Ishikawa (cell line): Measurements from ENCODE around the gene IL17RD.

ENCODE experiments used
- CEBPB ChIP-seq: IDR thresholded peaks from 2 replicates; pipeline ENCODE4 v1.6.1; 2012
- CREB1 ChIP-seq: IDR thresholded peaks from 2 replicates; pipeline ENCODE4 v1.6.1; 2012; ENCODE audit warnings: low read depth
- EP300 ChIP-seq: IDR thresholded peaks from 2 replicates; pipeline ENCODE4 v1.6.1; 2012; ENCODE audit warnings: borderline replicate concordance
- NFIC ChIP-seq: IDR thresholded peaks from 2 replicates; pipeline ENCODE4 v1.6.1; 2012
- RAD21 ChIP-seq: IDR thresholded peaks from 2 replicates; pipeline ENCODE4 v1.6.1; 2012; ENCODE audit warnings: low read depth
- REST ChIP-seq: IDR thresholded peaks from 2 replicates; pipeline ENCODE4 v1.6.1; 2012; ENCODE audit warnings: low read depth, mild to moderate bottlenecking
- TCF12 ChIP-seq: IDR thresholded peaks from 2 replicates; pipeline ENCODE4 v1.6.1; 2012; ENCODE audit warnings: low read depth
- TEAD4 ChIP-seq: IDR thresholded peaks from 2 replicates; pipeline ENCODE4 v1.6.1; 2012
- YY1 ChIP-seq: IDR thresholded peaks from 2 replicates; pipeline ENCODE4 v1.6.1; 2012; ENCODE audit warnings: low read depth
- TF ChIP-seq, protein P1 (sequence below): IDR thresholded peaks from 2 replicates; pipeline ENCODE4 v1.6.1; 2012
- TF ChIP-seq, protein P2 (sequence below): IDR thresholded peaks from 2 replicates; pipeline ENCODE4 v1.6.1; 2012

DNA sequence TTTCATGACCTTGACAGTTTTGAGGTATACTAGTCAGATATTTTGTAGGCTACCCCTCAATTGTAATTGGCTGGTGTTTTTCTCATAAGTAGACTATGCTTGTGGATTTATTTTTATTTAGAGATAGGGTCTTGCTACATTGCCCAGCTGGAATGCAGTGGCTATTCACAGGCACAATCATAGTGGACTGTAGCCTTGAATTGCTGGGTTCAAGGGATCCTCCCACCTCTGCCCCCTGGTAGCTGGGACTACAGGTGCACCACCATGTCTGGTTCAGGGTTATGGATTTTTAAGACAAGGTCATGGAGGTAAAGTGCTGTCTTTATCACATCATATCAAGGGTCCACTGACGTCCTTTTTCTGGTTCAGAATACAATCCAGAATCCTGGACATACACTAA is 10.9 kb upstream of the IL17RD start:
- TF ChIP-seq CEBPB (no peak), EP300 (no peak), REST (no peak), TEAD4 (no peak), RAD21 (no peak), YY1 (no peak), CREB1 (no peak), NFIC (no peak), TCF12 (no peak)
- TF ChIP-seq, protein P1, sequence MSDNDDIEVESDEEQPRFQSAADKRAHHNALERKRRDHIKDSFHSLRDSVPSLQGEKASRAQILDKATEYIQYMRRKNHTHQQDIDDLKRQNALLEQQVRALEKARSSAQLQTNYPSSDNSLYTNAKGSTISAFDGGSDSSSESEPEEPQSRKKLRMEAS = no peak
- TF ChIP-seq, protein P2, sequence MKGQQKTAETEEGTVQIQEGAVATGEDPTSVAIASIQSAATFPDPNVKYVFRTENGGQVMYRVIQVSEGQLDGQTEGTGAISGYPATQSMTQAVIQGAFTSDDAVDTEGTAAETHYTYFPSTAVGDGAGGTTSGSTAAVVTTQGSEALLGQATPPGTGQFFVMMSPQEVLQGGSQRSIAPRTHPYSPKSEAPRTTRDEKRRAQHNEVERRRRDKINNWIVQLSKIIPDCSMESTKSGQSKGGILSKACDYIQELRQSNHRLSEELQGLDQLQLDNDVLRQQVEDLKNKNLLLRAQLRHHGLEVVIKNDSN = no peak
